GM10847 (cell line): Measurements from ENCODE around the gene HIC1.

Source experiments
- POLR2A ChIP-seq: IDR thresholded peaks from 2 replicates; pipeline ENCODE4 v1.6.1; 2011; ENCODE audit not compliant: insufficient read length; ENCODE audit errors: extremely low read depth

Gene HIC1

GRCh38 chr17:2087597-2088211 is 32.8 kb downstream of the HIC1 start:
- no peak for TF ChIP-seq POLR2A

- TF ChIP-seq POLR2A, result no peak
Measured at GRCh38 chr17:2089021-2089422, 34.1 kb downstream of the HIC1 start.

- TF ChIP-seq POLR2A, result no peak
Measured at GRCh38 chr17:2090210-2090641, 35.3 kb downstream of the HIC1 start.

- no peak for TF ChIP-seq POLR2A
Measured at GRCh38 chr17:2090804-2091534, 36.1 kb downstream of the HIC1 start.

- TF ChIP-seq POLR2A, result no peak
Measured at GRCh38 chr17:2092253-2092652, 37.4 kb downstream of the HIC1 start.

GRCh38 chr17:2093349-2093748 is 38.4 kb downstream of the HIC1 start:
- no peak for TF ChIP-seq POLR2A

GRCh38 chr17:2094891-2095535 is 40.1 kb downstream of the HIC1 start:
- no peak for TF ChIP-seq POLR2A

GRCh38 chr17:2095536-2095910 is 40.6 kb downstream of the HIC1 start:
- TF ChIP-seq POLR2A, result no peak

- TF ChIP-seq POLR2A, result no peak
Measured at GRCh38 chr17:2101448-2102257, 46.8 kb downstream of the HIC1 start.

GRCh38 chr17:2102931-2103809 is 48.3 kb downstream of the HIC1 start:
- TF ChIP-seq POLR2A, result no peak

GRCh38 chr17:2105663-2106062 is 50.8 kb downstream of the HIC1 start:
- no peak for TF ChIP-seq POLR2A

- no peak for TF ChIP-seq POLR2A
Measured at GRCh38 chr17:2106308-2106955, 51.5 kb downstream of the HIC1 start.

- TF ChIP-seq POLR2A, result no peak
Measured at GRCh38 chr17:2107050-2107449, 52.1 kb downstream of the HIC1 start.

GRCh38 chr17:2107506-2107905 is 52.6 kb downstream of the HIC1 start:
- no peak for TF ChIP-seq POLR2A
